Gastrocnemius medialis (tissue), 4 donors: ENCODE measurements around the gene BEND6. TPM values are rescaled to one million over a fixed set of nuclear protein-coding genes. Genes with fewer than 3 reads are reported as not detected.

ENCODE experiments used
- ATAC-seq, 2 donors: fragments of 150-250 bp; one replicate each; pipeline ENCODE4 v1.9.1; 2016
- DNase-seq, 2 donors: peaks; one replicate each; pipeline ENCODE4 v3.0.0-alpha.2; 2019
- H3K27ac ChIP-seq, 4 donors: fragments of 200-600 bp; sonication (generic); 1 replicate in 1 of 4; 2 replicates in 3 of 4; pipeline ENCODE4 v1.5.1; 2016 to 2018; ENCODE audit warnings: mild to moderate bottlenecking in 2 of 4, moderate library complexity in 1 of 4
- H3K27me3 ChIP-seq, 3 donors: fragments of 200-600 bp; sonication (generic) in 2 of 3; 1 replicate in 1 of 3; 2 replicates in 2 of 3; pipeline versions ENCODE4 v1.5.1 to v1.6.0; 2016 to 2019; ENCODE audit warnings: mild to moderate bottlenecking in 1 of 3, moderate library complexity in 1 of 3
- H3K36me3 ChIP-seq, 2 donors: fragments of 200-600 bp; sonication (generic) in 1 of 2; one replicate each; pipeline ENCODE4 v1.5.1; 2017 to 2018
- H3K4me1 ChIP-seq, 2 donors: fragments of 200-600 bp; sonication (generic) in 1 of 2; one replicate each; pipeline ENCODE4 v1.5.1; 2016 to 2017; ENCODE audit warnings: mild to moderate bottlenecking in 2 of 2
- H3K4me3 ChIP-seq, 4 donors: fragments of 200-600 bp; sonication (generic) in 3 of 4; 1 replicate in 1 of 4; 2 replicates in 3 of 4; pipeline ENCODE4 v1.5.1; 2016 to 2019; ENCODE audit warnings: mild to moderate bottlenecking in 2 of 4
- H3K9me3 ChIP-seq, 3 donors: fragments of 200-600 bp; sonication (generic) in 2 of 3; 1 replicate in 1 of 3; 2 replicates in 2 of 3; pipeline ENCODE4 v1.5.1; 2016 to 2019
- POLR2A ChIP-seq, 2 donors: fragments of 450-650 bp; IDR thresholded peaks; one replicate each; pipeline ENCODE4 v1.6.1; 2017; ENCODE audit warnings: antibody characterized with exemption in 2 of 2, mild to moderate bottlenecking in 2 of 2, moderate library complexity in 2 of 2
- in situ Hi-C, 4 donors: fragments of 200-750 bp; cut with MboI; loops; one replicate each; pipeline versions ENCODE4 v1.15.0 to v1.8.0; 2017; ENCODE audit warnings: low sequenced_read_pairs in 4 of 4
- intact Hi-C: fragments of 100-400 bp; cut with DNase I; formaldehyde crosslinking; loops from one replicate; pipeline ENCODE4 v1.15.1; 2023; ENCODE audit warnings: low total_unique reads
- total RNA-seq, 4 donors: library from RNA; depleted of rRNA; stranded (reverse); fragments of >200 nt; gene quantifications; one replicate each; pipeline versions ENCODE4 v1.1.0 to v1.2.3, GENCODE V29; 2016
- TF ChIP-seq, protein P1 (sequence below), 5 experiments: fragments of 450-650 bp in 3 of 5; fragments of 200-600 bp in 2 of 5; sonication (generic) in 2 of 5; IDR thresholded peaks in 4 of 5; conservative IDR thresholded peaks in 1 of 5; 1 replicate in 4 of 5; 2 replicates in 1 of 5; pipeline ENCODE4 v1.5.1; 2016 to 2019; ENCODE audit warnings: antibody characterized with exemption in 5 of 5, mild to moderate bottlenecking in 3 of 5, moderate library complexity in 3 of 5

The BEND6 gene
- total RNA-seq, 4 donors from 2014 or later, result 0.15 to 0.97 (median 0.56) TPM

GRCh38 chr6:57027301-57027700 lies 72.4 kb downstream of the BEND6 start:
- in situ Hi-C loops, result no loop called here
- intact Hi-C loops, result no loop called here
- Histone ChIP-seq H3K4me1 (no peaks in the 10 kb centered on the region), H3K9me3 (no peaks in the 10 kb centered on the region), H3K36me3 (no peaks in the 10 kb centered on the region), H3K27ac (no peak overlapping the region), H3K27me3 (no peaks in the 10 kb centered on the region), H3K4me3 (no peak overlapping the region)
- ATAC-seq, result no peak
- TF ChIP-seq POLR2A (IDR thresholded peaks at IDR 0.05), result no peak
- TF ChIP-seq, protein P1, sequence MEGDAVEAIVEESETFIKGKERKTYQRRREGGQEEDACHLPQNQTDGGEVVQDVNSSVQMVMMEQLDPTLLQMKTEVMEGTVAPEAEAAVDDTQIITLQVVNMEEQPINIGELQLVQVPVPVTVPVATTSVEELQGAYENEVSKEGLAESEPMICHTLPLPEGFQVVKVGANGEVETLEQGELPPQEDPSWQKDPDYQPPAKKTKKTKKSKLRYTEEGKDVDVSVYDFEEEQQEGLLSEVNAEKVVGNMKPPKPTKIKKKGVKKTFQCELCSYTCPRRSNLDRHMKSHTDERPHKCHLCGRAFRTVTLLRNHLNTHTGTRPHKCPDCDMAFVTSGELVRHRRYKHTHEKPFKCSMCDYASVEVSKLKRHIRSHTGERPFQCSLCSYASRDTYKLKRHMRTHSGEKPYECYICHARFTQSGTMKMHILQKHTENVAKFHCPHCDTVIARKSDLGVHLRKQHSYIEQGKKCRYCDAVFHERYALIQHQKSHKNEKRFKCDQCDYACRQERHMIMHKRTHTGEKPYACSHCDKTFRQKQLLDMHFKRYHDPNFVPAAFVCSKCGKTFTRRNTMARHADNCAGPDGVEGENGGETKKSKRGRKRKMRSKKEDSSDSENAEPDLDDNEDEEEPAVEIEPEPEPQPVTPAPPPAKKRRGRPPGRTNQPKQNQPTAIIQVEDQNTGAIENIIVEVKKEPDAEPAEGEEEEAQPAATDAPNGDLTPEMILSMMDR (IDR thresholded peaks at IDR 0.05 in 4 of 5, conservative IDR thresholded peaks at IDR 0.05 in 1 of 5), result no peak
- DNase-seq, result no peak

GRCh38 chr6:57029213-57029612 lies 74.3 kb downstream of the BEND6 start:
- in situ Hi-C loops, result no loop called here
- DNase-seq (no peak), ATAC-seq (no peak)
- Histone ChIP-seq H3K9me3 (no peaks in the 10 kb centered on the region), H3K36me3 (no peaks in the 10 kb centered on the region), H3K4me1 (no peaks in the 10 kb centered on the region), H3K27ac (no peak overlapping the region), H3K27me3 (no peaks in the 10 kb centered on the region), H3K4me3 (no peak overlapping the region)
- intact Hi-C loops, result no loop called here
- TF ChIP-seq POLR2A (IDR thresholded peaks at IDR 0.05), result no peak
- TF ChIP-seq, protein P1 (IDR thresholded peaks at IDR 0.05 in 4 of 5, conservative IDR thresholded peaks at IDR 0.05 in 1 of 5), result no peak

DNA sequence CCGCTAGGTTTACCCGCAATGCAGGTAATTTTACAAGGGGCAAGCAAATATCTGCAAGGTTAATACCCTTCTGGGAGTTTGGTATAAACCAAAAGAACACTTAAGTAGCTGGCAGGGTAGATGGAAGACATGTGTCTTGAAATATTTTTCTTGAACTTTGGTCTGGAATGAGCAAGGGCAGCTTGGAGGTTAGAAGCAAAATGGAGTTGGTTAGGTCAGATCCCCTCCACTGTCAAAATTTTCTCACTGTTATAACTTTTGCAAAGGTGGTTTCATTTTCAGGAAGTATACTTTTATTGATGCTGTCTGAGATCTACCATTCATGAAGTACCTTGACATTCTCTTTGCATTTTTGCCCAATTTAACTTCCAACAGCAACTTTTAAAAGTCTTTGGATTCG lies 78.3 kb downstream of the BEND6 start:
- no peak for DNase-seq
- in situ Hi-C loops (no loop called here), intact Hi-C loops (no loop called here)
- ATAC-seq, result no peak
- H3K4me3 ChIP-seq, result no peak overlapping the region
- no peak overlapping the region for H3K27ac ChIP-seq
- H3K36me3 ChIP-seq, result no peaks in the 10 kb centered on the region
- H3K9me3 ChIP-seq, result no peaks in the 10 kb centered on the region
- no peaks in the 10 kb centered on the region for H3K27me3 ChIP-seq
- no peak for TF ChIP-seq POLR2A (IDR thresholded peaks at IDR 0.05)
- TF ChIP-seq, protein P1 (IDR thresholded peaks at IDR 0.05 in 4 of 5, conservative IDR thresholded peaks at IDR 0.05 in 1 of 5), result no peak
- no peaks in the 10 kb centered on the region for H3K4me1 ChIP-seq

- no peaks in the 10 kb centered on the region for H3K4me1 ChIP-seq
- DNase-seq (no peak), ATAC-seq (no peak)
- no peak for TF ChIP-seq POLR2A (IDR thresholded peaks at IDR 0.05)
- TF ChIP-seq, protein P1 (IDR thresholded peaks at IDR 0.05 in 4 of 5, conservative IDR thresholded peaks at IDR 0.05 in 1 of 5), result no peak
- H3K27me3 ChIP-seq, result no peaks in the 10 kb centered on the region
- H3K27ac ChIP-seq, result no peak overlapping the region
- H3K4me3 ChIP-seq, result no peak overlapping the region
- intact Hi-C loops, result no loop called here
- H3K9me3 ChIP-seq, result no peaks in the 10 kb centered on the region
- in situ Hi-C loops, result no loop called here
- H3K36me3 ChIP-seq, result no peaks in the 10 kb centered on the region
Observed at GRCh38 chr6:57035549-57035948, 80.6 kb downstream of the BEND6 start.

DNA sequence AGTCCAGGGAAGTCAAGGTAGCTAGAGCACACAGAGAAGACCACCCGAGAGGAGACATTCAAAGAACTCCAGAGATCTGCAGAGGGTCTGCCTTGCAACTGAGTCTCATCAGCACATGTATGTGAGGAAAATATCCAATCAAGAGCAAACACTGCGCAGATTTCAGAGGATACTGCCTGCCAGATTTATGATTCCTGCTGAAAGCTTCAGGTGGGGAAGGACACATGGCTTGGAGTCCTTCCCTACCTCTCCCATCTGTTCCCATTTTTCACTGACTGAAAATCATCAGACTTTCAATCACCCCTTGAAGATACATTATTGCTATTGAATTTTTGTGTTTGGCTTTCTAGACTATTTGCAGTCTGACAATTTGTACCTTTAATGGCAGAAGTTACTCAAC lies 84.0 kb downstream of the BEND6 start:
- no peaks in the 10 kb centered on the region for H3K4me1 ChIP-seq
- no peak overlapping the region for H3K27ac ChIP-seq
- H3K9me3 ChIP-seq, result no peaks in the 10 kb centered on the region
- no peaks in the 10 kb centered on the region for H3K36me3 ChIP-seq
- peaks cover 0 to 5% (median 0%) of the 10 kb centered on the region in 3 donors for H3K27me3 ChIP-seq
- in situ Hi-C loops (no loop called here), intact Hi-C loops (no loop called here)
- TF ChIP-seq, protein P1 (IDR thresholded peaks at IDR 0.05 in 4 of 5, conservative IDR thresholded peaks at IDR 0.05 in 1 of 5), result no peak
- TF ChIP-seq POLR2A (IDR thresholded peaks at IDR 0.05), result no peak
- ATAC-seq, result no peak
- DNase-seq, result no peak
- H3K4me3 ChIP-seq, result no peak overlapping the region
